Amniotic epithelial cell (primary cell): ENCODE measurements around the gene TNS1.

Source experiments
- DNase-seq: peaks from one replicate; pipeline ENCODE4 v3.0.0-alpha.2; 2010; ENCODE audit warnings: low read depth

The TNS1 gene

GRCh38 chr2:217774232-217774631 lies 228.6 kb downstream of the TNS1 start:
- DNase-seq = no peak

- no peak for DNase-seq
Measured at GRCh38 chr2:217773539-217773938, 229.3 kb downstream of the TNS1 start.

DNA sequence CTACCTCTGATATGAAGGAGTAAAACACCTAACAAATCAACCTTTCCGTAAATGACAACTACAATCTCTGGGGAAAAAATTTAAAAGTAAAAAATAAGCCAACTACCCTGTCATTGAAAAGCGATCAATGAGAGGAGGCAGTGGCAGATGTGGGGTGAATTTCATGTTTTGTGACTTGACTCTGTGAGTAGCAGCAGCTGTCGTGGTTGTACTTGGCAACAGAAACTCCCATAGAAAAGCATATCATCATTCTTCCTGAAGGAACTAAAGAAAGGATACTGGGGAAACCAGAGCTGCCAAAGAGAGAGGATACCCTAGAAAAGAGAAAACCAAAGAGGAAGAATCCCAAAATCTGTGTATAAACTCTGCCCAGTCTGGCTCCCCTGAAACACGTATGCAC lies 236.4 kb downstream of the TNS1 start:
- DNase-seq = no peak

DNA sequence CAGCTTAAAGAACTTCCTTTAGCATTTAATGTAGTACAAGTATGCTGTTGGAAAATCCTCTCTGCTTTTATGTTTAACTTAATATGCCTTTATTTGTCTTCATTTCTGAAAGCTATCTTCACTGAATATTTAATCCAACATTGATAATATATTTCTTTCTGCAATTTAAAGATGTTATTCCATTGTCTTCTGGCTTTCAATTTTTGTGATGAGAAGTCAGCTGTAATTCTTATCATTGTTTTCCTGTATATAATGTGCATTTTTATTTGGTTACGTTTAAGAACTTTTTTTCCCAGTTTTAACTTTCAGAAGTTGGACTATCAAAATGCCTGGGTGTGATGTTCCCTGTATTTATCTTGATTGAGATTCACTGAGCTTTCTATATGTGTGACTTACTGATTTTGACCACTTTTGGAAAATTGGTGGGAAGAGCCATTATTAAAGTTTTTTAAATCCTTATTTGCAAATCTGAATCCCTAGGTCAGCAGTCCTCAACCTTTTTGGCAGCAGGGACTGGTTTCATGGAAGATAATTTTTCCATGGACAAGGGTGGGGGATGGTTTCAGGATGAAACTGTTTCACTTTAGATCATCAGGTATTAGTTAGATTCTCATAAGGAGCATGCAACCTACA lies 241.0 kb downstream of the TNS1 start:
- peak; percentile 7 for DNase-seq

- DNase-seq = no peak
Measured at GRCh38 chr2:217759991-217760390, 242.8 kb downstream of the TNS1 start.

- DNase-seq = no peak
Measured at GRCh38 chr2:217757108-217757463, 245.7 kb downstream of the TNS1 start.

GRCh38 chr2:217756375-217757107 lies 246.3 kb downstream of the TNS1 start:
- DNase-seq = peak; percentile 32

GRCh38 chr2:217755027-217755745 lies 247.6 kb downstream of the TNS1 start:
- no peak for DNase-seq

GRCh38 chr2:217753460-217754200 lies 249.2 kb downstream of the TNS1 start:
- no peak for DNase-seq

GRCh38 chr2:217752714-217753459 lies 249.9 kb downstream of the TNS1 start:
- DNase-seq = no peak

DNA sequence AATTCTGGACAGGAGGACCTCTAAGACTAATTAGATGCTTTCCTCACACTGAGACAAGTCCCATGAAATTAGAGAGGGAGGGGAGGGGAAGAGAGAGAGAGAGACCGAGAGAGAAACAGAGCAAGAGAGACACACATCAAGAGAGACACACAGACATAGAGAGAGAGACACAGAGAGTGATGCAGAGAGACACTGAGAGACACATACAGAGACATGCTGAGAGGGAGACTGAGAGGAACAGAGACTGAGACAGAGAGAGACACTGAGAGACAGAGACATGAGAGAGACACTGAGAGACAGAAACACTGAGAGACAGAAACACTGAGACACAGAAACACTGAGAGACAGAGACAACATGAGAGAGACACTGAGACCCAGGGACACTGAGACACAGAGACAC lies 250.8 kb downstream of the TNS1 start:
- DNase-seq = no peak

- no peak for DNase-seq
Measured at GRCh38 chr2:217751192-217751591, 251.6 kb downstream of the TNS1 start.
